ENCODE results near the gene RHOC. TPM values are rescaled to one million over a fixed set of nuclear protein-coding genes. Genes with fewer than 3 reads are reported as not detected.
A peak's percentile ranks its signal among the peaks of the same experiment; 100 is the strongest.

RHOC gene
- total RNA-seq, 1 experiment from 2014 or later: 154 TPM

GRCh38 chr1:112700290-112701226 lies 6.4 kb downstream of the RHOC start:
- Histone ChIP-seq H3K9me2 (ENCODE audit: insufficient read depth) (no peaks in the 10 kb centered on the region), H2AFZ (ENCODE audit: low read depth, low read length, poor library complexity, severe bottlenecking) (no peak overlapping the region), H3K79me2 (ENCODE audit: insufficient read depth, low read length) (peaks cover 26% of the 10 kb centered on the region), H3K4me1 (ENCODE audit: control insufficient read depth in 1 of 2, insufficient read depth in 2 of 2, low read length in 2 of 2) (peaks cover 48 to 68% of the 10 kb centered on the region in 2 experiments), H4K20me1 (ENCODE audit: insufficient read depth) (no peaks in the 10 kb centered on the region), H3K9ac (ENCODE audit: low read length) (peak overlapping the region; percentile 47), H3K27ac (ENCODE audit: low read depth, low read length) (peak overlapping the region; percentile 73), H3K27me3 (ENCODE audit: insufficient read depth, low read length) (no peaks in the 10 kb centered on the region), H3K36me3 (ENCODE audit: control insufficient read depth in 1 of 2, insufficient read depth in 2 of 2, low read length in 2 of 2) (peaks cover 4 to 23% of the 10 kb centered on the region in 2 experiments; a peak in 3 of 4 replicates), H3K9me3 (ENCODE audit: control insufficient read depth in 1 of 2, insufficient read depth in 1 of 2, low read depth in 1 of 2, low read length in 2 of 2) (no peaks in the 10 kb centered on the region), H3K4me3 (replicated peaks in 1 of 2; ENCODE audit: low read depth in 1 of 2, low read length in 2 of 2) (peak overlapping the region; percentile 16 to 31), H3K4me2 (ENCODE audit: low read length) (peak overlapping the region; percentile 76)
- RAD21 ChIA-PET (ENCODE audit: low non-redundant PET in 1 of 2, low total read pairs in 2 of 2, uncharacterized antibody in 2 of 2, unreplicated experiment in 2 of 2): no interaction called here
- DNase-seq (ENCODE audit: low read depth, low spot score) (peak; percentile 77), ATAC-seq (peak; percentile 46)
- POLR2A ChIA-PET: interaction anchor here (2.4 kb wide), 1 partner anchor 26 kb away, joined by 9 read pairs; the partner anchor contains the start of gene MOV10
- CTCF ChIA-PET: interaction anchor here (1.2 kb wide), 1 partner anchor 304 kb away, joined by 3 read pairs; the partner anchor contains the start of gene CTTNBP2NL
- no peak for TF ChIP-seq POLR2A (IDR thresholded peaks at IDR 0.05; ENCODE audit: borderline replicate concordance, extremely low read depth, insufficient read depth, insufficient read length)
- TF ChIP-seq ZNF274 (IDR thresholded peaks at IDR 0.05; ENCODE audit: low read depth, low read length): no peak
- peak; percentile 79 for TF ChIP-seq POLR2AphosphoS5 (IDR thresholded peaks at IDR 0.05; ENCODE audit: low read depth, low read length)
- no peak for TF ChIP-seq EZH2phosphoT487 (IDR thresholded peaks at IDR 0.05; ENCODE audit: borderline replicate concordance)
- no peak for TF ChIP-seq JUND (IDR thresholded peaks at IDR 0.05)
- no peak for TF ChIP-seq SIN3A (IDR thresholded peaks at IDR 0.05; ENCODE audit: low read depth)
- TF ChIP-seq EZH2 (IDR thresholded peaks at IDR 0.05): no peak
- intact Hi-C loops (cut with micrococcal nuclease): loop anchor here (10.0 kb wide), 1 partner anchor 176 kb away; no protein-coding TSS in a partner anchor
- no TSS peak for BruUV-seq (replicated peaks)

Data from HCT116 (cell line).